ENCODE data around the gene MESP1.

DNA sequence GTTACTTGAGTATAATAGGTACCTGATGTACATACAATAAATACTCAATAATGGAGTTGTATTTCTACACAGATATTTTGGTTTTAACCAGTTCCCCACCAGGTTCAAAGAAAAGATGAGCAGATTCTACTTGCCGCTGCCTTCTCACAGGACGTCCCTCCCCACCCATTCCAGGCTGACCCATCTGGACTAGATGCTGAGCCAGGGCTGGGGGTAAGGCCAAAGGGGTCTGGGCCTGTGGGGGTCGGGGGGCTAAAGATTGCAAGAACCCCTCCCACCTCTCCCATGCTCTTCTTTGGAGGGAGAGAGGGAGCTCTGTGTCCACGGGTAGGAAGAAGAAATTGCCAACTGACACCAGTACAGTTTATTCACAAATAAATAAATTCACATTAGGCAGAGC, 1.5 kb downstream of the MESP1 start:
- TF ChIP-seq, protein P1, sequence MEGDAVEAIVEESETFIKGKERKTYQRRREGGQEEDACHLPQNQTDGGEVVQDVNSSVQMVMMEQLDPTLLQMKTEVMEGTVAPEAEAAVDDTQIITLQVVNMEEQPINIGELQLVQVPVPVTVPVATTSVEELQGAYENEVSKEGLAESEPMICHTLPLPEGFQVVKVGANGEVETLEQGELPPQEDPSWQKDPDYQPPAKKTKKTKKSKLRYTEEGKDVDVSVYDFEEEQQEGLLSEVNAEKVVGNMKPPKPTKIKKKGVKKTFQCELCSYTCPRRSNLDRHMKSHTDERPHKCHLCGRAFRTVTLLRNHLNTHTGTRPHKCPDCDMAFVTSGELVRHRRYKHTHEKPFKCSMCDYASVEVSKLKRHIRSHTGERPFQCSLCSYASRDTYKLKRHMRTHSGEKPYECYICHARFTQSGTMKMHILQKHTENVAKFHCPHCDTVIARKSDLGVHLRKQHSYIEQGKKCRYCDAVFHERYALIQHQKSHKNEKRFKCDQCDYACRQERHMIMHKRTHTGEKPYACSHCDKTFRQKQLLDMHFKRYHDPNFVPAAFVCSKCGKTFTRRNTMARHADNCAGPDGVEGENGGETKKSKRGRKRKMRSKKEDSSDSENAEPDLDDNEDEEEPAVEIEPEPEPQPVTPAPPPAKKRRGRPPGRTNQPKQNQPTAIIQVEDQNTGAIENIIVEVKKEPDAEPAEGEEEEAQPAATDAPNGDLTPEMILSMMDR (conservative IDR thresholded peaks at IDR 0.05; ENCODE audit: low read length): no peak
- TF ChIP-seq EZH2phosphoT487 (IDR thresholded peaks at IDR 0.05; ENCODE audit: borderline replicate concordance): no peak
